SJSA1 (cell line): ENCODE data around the gene GPR171. TPM values are rescaled to one million over a fixed set of nuclear protein-coding genes. Genes with fewer than 3 reads are reported as not detected.

Source experiments
- DNase-seq, 2 experiments: peaks; one replicate each; pipeline ENCODE4 v3.0.0-alpha.2; 2015 to 2020; ENCODE audit warnings: low spot score in 2 of 2, low read depth in 1 of 2
- H3K27ac ChIP-seq: fragments of 250-450 bp; sonication (Bioruptor Pico); 2 replicates; pipeline ENCODE4 v1.5.1; 2020; ENCODE audit warnings: mild to moderate bottlenecking, moderate library complexity
- H3K27me3 ChIP-seq: fragments of 250-450 bp; sonication (Bioruptor Pico); replicated peaks from 2 replicates; pipeline ENCODE4 v1.5.1; 2020; ENCODE audit warnings: mild to moderate bottlenecking, moderate library complexity
- H3K36me3 ChIP-seq: fragments of 250-450 bp; sonication (Bioruptor Pico); 2 replicates; pipeline ENCODE4 v1.5.1; 2020; ENCODE audit warnings: mild to moderate bottlenecking
- H3K4me1 ChIP-seq: fragments of 250-450 bp; sonication (Bioruptor Pico); replicated peaks from 2 replicates; pipeline ENCODE4 v1.6.1; 2021; ENCODE audit warnings: mild to moderate bottlenecking
- H3K4me3 ChIP-seq: fragments of 250-450 bp; sonication (Bioruptor Pico); 2 replicates; pipeline ENCODE4 v1.5.1; 2020; ENCODE audit warnings: mild to moderate bottlenecking
- H3K9me3 ChIP-seq: fragments of 250-450 bp; sonication (Bioruptor Pico); replicated peaks from 2 replicates; pipeline ENCODE4 v1.5.1; 2020; ENCODE audit warnings: mild to moderate bottlenecking
- total RNA-seq: library from RNA; depleted of rRNA; stranded (reverse); fragments of >200 nt; shearing (Covaris generic); gene quantifications from 2 replicates; pipeline ENCODE4 v1.2.3, GENCODE V29; 2014; rRNA removed

The GPR171 gene
- total RNA-seq, 1 experiment from 2014 or later, result not detected

- DNase-seq, result peak; percentile 53 to 65
- H3K4me1 ChIP-seq, result peaks cover 17% of the 10 kb centered on the region
- H3K27me3 ChIP-seq, result no peaks in the 10 kb centered on the region; the same call in 1 of the 2 replicates
- no peak overlapping the region for H3K4me3 ChIP-seq
- no peaks in the 10 kb centered on the region for H3K36me3 ChIP-seq
- H3K27ac ChIP-seq, result peak overlapping the region; percentile 21; the same call in 1 of the 2 replicates
- no peaks in the 10 kb centered on the region for H3K9me3 ChIP-seq
Observed at GRCh38 chr3:151155409-151156128, 47.4 kb downstream of the GPR171 start.

- Histone ChIP-seq H3K27me3 (no peaks in the 10 kb centered on the region; the same call in 1 of the 2 replicates), H3K4me1 (peaks cover 17% of the 10 kb centered on the region), H3K9me3 (no peaks in the 10 kb centered on the region), H3K4me3 (no peak overlapping the region), H3K27ac (no peak overlapping the region), H3K36me3 (no peaks in the 10 kb centered on the region)
- DNase-seq, result no peak
Observed at GRCh38 chr3:151154566-151154965, 48.5 kb downstream of the GPR171 start.

GRCh38 chr3:151152455-151153079, 50.4 kb downstream of the GPR171 start:
- no peak for DNase-seq
- Histone ChIP-seq H3K4me3 (no peak overlapping the region), H3K27ac (no peak overlapping the region), H3K36me3 (no peaks in the 10 kb centered on the region), H3K9me3 (no peaks in the 10 kb centered on the region), H3K27me3 (no peaks in the 10 kb centered on the region), H3K4me1 (peaks cover 17% of the 10 kb centered on the region)

Other genes with a start within 250 kb of the GPR171 start
- gene CLRN1, start 230.5 kb downstream of the GPR171 start, total RNA-seq, result not detected in 2 replicates
- 0.29 TPM in 1 of 2 replicates, not detected in the other for gene MED12L, start 117.6 kb downstream of the GPR171 start, total RNA-seq
- gene P2RY14, start 75.3 kb upstream of the GPR171 start, total RNA-seq, result not detected in 2 replicates
- 0.29 TPM in 1 of 2 replicates, not detected in the other for gene GPR87, start 113.6 kb upstream of the GPR171 start, total RNA-seq
- gene P2RY13, start 126.3 kb upstream of the GPR171 start, total RNA-seq, result not detected in 2 replicates
- not detected in 2 replicates for gene P2RY12, start 181.5 kb upstream of the GPR171 start, total RNA-seq